GM21423 (cell line): ENCODE measurements around the gene GHDC.
"Not testable (repeated sequence)": the region's sequence is repeated elsewhere in the genome, so short reads cannot be mapped to it uniquely, and the experiment has no call there.

Experiments
- ATAC-seq: cut with Tn5 transposase; IDR thresholded peaks from one replicate; pipeline ENCODE4 v1.9.1; 2021; ENCODE audit warnings: mild to moderate bottlenecking, moderate library complexity; ENCODE audit not compliant: unreplicated experiment

GHDC gene

GRCh38 chr17:42203354-42203753 is 9.1 kb upstream of the GHDC start:
- ATAC-seq, result no peak

- no peak for ATAC-seq
These were observed 8.4 kb upstream of the GHDC start for GRCh38 chr17:42202696-42203095.

- ATAC-seq, result no peak
These were observed 7.9 kb upstream of the GHDC start for GRCh38 chr17:42202159-42202558.

DNA sequence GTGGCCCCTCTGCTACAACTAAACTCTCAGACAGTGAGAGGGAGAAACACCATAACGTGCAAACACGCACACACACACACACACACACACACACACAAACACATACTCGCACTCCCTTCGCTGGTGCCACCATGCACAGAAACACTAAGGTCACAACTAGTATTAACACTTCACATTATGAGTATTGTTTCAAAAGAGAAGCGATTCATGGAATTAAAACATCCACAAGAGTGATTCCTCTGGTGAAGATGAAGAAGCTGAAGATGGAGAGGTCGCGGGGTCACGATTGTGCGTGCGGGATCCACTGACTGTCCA is 7.1 kb upstream of the GHDC start:
- ATAC-seq, result no peak

DNA sequence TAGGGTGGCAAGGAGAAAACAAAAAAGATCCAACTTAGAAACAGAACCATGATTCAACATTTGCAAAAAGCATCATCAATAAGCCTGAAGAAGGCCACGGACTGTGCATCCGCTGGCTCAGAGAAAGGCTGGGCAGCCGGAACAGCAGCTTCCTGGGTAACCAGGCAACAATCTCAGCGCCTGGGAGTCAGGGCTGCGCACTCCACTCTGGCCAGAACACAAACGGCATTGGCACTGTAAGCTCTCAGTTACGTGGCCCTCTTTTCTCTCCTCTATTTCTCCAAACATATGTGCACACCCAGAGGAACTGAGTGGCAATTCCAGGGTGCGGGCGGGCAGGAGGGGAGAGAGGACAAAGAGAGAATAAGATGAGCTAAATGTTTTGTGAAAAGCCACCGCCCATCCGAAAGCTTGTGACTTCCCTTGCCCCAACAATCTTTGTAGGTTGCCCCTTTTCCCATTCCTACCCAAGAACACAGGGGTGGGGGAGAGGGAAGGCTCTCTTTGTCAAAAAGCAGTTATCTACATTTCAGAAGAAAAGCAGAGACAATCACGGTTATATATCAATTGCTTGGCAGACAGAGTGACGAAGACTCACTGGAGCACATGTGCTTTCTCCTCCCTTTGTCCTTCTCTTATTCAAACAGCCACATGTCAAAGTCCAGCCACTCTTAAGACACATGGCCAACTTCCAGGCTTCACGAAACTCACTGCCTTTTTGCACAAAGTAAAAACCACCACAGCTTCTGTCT is 6.6 kb upstream of the GHDC start:
- no peak for ATAC-seq

DNA sequence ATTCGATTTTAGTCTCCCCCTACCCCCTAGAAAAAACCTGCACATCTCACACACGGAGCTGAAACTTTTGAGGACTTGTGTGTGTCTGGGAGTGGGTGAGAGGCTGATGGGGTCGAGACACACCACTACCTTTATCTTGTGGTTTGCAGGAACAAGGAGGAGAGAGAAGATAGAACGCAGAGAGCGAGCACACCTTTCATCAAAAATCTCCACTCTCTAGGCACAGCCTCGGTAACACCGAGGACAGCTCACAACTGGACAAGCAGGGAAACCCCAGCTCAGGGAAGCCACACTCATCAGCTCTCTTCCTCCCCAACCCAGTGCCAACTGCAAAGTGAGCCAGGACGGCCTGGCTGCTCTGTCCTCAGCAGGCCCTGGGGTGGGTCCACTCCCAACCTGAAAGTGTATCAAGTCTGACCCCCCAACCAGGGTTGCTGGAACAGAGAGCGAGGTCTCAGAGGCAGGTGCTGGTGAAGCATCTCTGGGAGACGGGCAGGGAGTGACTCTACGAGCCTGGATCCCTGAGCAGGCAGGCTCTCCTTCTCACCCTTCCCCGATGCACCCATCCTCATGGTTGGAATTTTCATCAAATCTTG is 5.2 kb upstream of the GHDC start:
- ATAC-seq, result no peak

DNA sequence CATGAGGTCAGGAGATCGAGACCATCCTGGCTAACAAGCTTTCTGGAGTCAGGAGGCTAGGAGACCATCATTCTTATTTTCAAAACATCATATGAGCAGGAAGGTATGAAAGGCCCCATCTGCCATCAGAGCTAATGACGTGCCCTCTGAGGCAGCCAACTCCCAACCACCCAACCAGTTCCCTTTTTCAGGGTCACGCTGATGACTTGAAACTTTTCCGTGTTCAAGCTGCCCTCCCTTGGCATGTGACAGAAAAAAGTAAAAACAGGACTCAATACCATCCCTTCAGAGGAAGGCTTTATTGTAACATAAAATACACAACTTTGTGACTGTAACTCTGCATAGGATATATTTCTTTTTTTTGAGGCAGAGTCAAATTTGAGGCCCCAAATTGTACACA is 4.6 kb upstream of the GHDC start:
- ATAC-seq, result no peak

- no peak for ATAC-seq
These were observed 3.4 kb upstream of the GHDC start for GRCh38 chr17:42197564-42198156.

- no peak for ATAC-seq
These were observed 902 bp downstream of the GHDC start for GRCh38 chr17:42193216-42193968.

GRCh38 chr17:42192189-42193126 is 1.8 kb downstream of the GHDC start:
- no peak for ATAC-seq

DNA sequence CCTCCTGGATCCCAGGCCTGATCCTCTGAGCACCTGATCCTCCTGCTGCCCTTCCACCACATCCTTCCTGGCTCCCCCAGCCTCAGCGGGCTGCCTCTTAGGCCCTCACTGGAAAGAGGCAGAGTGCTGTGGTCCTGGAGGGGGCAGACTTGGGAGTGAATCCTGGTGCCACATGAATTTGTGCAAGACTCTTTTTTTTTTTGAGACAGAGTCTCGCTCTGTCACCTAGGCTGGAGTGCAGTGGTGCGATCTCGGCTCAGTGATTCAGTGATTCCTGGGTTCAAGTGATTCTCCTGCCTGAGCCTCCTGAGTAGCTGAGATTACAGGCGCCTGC is 3.1 kb downstream of the GHDC start:
- ATAC-seq, result no peak

- no peak for ATAC-seq
These were observed 3.6 kb downstream of the GHDC start for GRCh38 chr17:42190491-42191274.

- no peak for ATAC-seq
These were observed 4.7 kb downstream of the GHDC start for GRCh38 chr17:42189651-42189965.

- ATAC-seq, result no peak
These were observed 5.3 kb downstream of the GHDC start for GRCh38 chr17:42188749-42189650.

- ATAC-seq, result no peak
These were observed 6.5 kb downstream of the GHDC start for GRCh38 chr17:42187833-42188232.

DNA sequence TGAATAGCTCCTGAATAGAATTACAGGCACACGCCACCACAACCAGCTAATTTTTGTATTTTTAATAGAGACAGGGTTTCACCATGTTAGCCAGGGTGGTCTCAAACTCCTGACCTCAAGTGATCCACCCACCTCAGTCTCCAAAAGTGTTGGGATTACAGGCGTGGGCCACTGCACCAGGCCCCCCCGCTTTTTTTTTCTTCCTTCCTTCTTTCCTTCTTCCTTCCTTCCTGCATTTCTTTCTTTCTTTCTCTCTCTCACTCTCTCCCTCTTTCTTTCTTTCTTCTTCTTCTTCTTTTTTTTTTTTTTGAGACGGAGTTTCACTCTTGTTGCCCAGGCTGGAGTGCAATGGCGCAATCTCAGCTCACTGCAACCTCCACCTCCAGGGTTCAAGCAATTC is 8.1 kb downstream of the GHDC start:
- not testable (repeated sequence) for ATAC-seq

GRCh38 chr17:42185621-42185930 is 8.7 kb downstream of the GHDC start:
- no peak for ATAC-seq

DNA sequence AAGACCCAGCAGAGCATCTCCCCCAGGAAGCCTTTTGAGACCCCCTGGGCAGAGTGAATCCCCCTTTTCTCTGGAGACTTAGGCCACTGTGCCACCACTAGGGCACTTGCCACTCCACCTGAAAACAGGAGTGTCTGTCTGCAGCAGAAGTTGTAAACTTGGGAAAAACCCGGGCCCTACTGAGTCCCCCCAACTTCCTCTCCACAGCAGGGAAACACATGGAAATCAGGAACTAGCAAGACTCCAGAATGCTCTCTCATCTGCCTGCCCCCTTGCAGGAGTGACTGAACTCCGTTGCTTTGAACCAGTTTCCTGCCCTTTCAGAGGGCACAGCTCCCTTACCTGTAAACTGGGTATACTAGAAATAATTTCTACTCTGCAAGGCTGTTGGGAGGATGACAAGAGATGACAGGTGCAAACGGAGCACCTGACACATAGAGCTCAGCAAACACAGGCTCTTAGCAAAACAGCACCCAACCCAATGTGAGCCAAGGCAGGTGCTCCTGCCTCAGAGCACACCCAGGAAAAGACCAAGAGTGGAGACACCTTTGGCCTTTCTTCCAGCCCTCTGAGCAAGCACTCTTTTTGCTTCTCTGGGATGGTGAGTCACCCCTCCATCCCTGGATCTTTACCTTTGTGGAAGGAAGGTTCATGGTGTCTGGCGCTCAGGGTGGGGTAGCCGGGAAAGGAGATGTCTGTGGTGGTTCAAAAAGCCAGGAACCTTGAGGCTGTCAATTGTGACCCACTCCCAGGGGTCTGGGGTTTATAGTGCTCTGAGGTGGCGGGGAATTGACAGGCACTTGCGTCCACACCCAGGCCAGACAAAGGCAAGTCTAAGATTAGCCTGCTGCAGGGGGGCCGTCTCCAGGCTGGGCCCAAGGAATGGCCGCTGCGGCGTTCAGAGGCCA is 9.3 kb downstream of the GHDC start, which contains the start of gene HCRT:
Gene HCRT (minus strand): TSS at position 740 of the 908 bp plus-strand sequence. CDS start 87 bp downstream, at position 653.
- ATAC-seq, result no peak
